ENCODE results near the gene PRKCH. TPM values are rescaled to one million over a fixed set of nuclear protein-coding genes. Genes with fewer than 3 reads are reported as not detected.

Gene PRKCH
- total and polyA plus RNA-seq, 2 donors from 2014 or later, result 8.3 to 47.0 TPM

DNA sequence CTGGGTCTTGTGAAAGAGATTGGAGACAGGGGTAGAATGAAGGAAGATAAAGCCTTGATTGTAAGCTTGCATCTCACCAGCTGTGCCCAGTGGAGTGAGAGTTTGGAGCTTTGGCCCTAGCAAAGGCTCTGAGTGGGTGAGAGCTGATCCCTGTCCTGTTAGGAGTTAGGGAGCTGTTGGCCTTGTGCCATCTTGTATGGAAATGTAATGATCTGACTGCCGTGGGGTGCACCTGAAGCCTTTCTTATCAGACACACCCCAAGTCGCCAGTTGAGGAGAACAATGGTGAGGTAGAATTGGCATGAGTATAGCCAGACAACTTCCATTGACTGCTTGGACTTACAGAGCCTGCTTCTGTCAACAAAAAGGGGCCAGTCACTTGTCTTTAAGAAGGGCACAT is 130.1 kb downstream of the PRKCH start:
- TF ChIP-seq CTCF (IDR thresholded peaks at IDR 0.05; ENCODE audit: borderline replicate concordance, extremely low read depth, insufficient read depth), result no peak
- Histone ChIP-seq H3K4me1 (ENCODE audit: control insufficient read depth in 2 of 3, insufficient read depth in 2 of 3, low read depth in 1 of 3, low read length in 3 of 3) (no peaks in the 10 kb centered on the region), H3K4me3 (ENCODE audit: low read length in 3 of 3) (no peak overlapping the region), H3K27ac (ENCODE audit: low read depth in 2 of 2, low read length in 2 of 2) (no peak overlapping the region), H3K9me3 (ENCODE audit: control insufficient read depth in 2 of 3, insufficient read depth in 1 of 3, low read length in 3 of 3) (no peaks in the 10 kb centered on the region), H3K36me3 (ENCODE audit: control insufficient read depth in 2 of 3, insufficient read depth in 3 of 3, low read length in 3 of 3) (no peaks in the 10 kb centered on the region), H3K9ac (ENCODE audit: low read length in 3 of 3) (no peak overlapping the region), H3K27me3 (ENCODE audit: control insufficient read depth, insufficient read depth, low read length) (no peaks in the 10 kb centered on the region)
- DNase-seq, result no peak
- intact Hi-C loops (cut with DNase I), result loop anchor here (5.0 to 10.0 kb wide), 3 partner anchors 157 to 673 kb away; no protein-coding TSS in a partner anchor
- no peak for FAIRE-seq

DNA sequence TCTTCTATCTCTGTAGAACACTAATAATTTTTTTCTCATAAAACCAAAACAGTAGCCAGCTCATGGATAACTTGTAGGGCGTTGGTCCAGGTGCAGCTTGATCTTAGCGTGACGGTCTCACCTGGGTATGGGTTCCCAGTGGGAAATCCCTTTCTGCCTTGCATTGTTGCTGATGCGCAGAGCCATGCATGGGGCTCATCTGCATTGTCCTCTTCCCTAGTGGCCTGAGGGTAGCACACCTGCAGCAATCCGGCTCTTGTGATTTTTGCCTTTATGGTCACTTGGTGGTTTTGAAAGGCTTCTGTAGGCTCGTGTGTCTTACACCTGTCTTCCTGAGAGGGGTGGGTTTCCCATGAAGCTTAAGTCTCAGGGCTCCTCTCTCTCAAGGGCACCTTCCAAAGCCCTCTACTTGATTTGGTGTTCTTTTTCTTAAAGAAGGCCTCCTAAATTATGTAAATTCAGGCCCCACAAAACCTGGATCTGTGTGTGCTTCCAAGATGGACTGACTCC is 130.6 kb downstream of the PRKCH start:
- no peak overlapping the region for H3K9ac ChIP-seq (ENCODE audit: low read length in 3 of 3)
- peaks cover 0 to 2% (median 0%) of the 10 kb centered on the region in 3 donors for H3K4me1 ChIP-seq (ENCODE audit: control insufficient read depth in 2 of 3, insufficient read depth in 2 of 3, low read depth in 1 of 3, low read length in 3 of 3)
- H3K9me3 ChIP-seq (ENCODE audit: control insufficient read depth in 2 of 3, insufficient read depth in 1 of 3, low read length in 3 of 3), result no peaks in the 10 kb centered on the region
- H3K36me3 ChIP-seq (ENCODE audit: control insufficient read depth in 2 of 3, insufficient read depth in 3 of 3, low read length in 3 of 3), result no peaks in the 10 kb centered on the region
- H3K4me3 ChIP-seq (ENCODE audit: low read length in 3 of 3), result no peak overlapping the region
- no peak overlapping the region for H3K27ac ChIP-seq (ENCODE audit: low read depth in 2 of 2, low read length in 2 of 2)
- intact Hi-C loops (cut with DNase I), result loop anchor here (5.0 to 10.0 kb wide), 3 partner anchors 157 to 673 kb away; no protein-coding TSS in a partner anchor
- no peaks in the 10 kb centered on the region for H3K27me3 ChIP-seq (ENCODE audit: control insufficient read depth, insufficient read depth, low read length)
- DNase-seq (no peak), FAIRE-seq (no peak)
- TF ChIP-seq CTCF (IDR thresholded peaks at IDR 0.05; ENCODE audit: borderline replicate concordance, extremely low read depth, insufficient read depth), result no peak

- no peak for FAIRE-seq
- H3K36me3 ChIP-seq (ENCODE audit: control insufficient read depth in 2 of 3, insufficient read depth in 3 of 3, low read length in 3 of 3), result no peaks in the 10 kb centered on the region
- H3K9me3 ChIP-seq (ENCODE audit: control insufficient read depth in 2 of 3, insufficient read depth in 1 of 3, low read length in 3 of 3), result no peaks in the 10 kb centered on the region
Observed at GRCh38 chr14:61452452-61452851, 131.1 kb downstream of the PRKCH start.

More at GRCh38 chr14:61452452-61452851, 131.1 kb downstream of the PRKCH start:
- H3K4me3 ChIP-seq (ENCODE audit: low read length in 3 of 3), result no peak overlapping the region
- intact Hi-C loops (cut with DNase I), result loop anchor here (5.0 to 10.0 kb wide), 3 partner anchors 158 to 672 kb away; no protein-coding TSS in a partner anchor
- H3K27me3 ChIP-seq (ENCODE audit: control insufficient read depth, insufficient read depth, low read length), result no peaks in the 10 kb centered on the region
- no peak overlapping the region for H3K9ac ChIP-seq (ENCODE audit: low read length in 3 of 3)
- H3K4me1 ChIP-seq (ENCODE audit: control insufficient read depth in 2 of 3, insufficient read depth in 2 of 3, low read depth in 1 of 3, low read length in 3 of 3), result peaks cover 0 to 2% (median 0%) of the 10 kb centered on the region in 3 donors
- DNase-seq, result no peak
- H3K27ac ChIP-seq (ENCODE audit: low read depth in 2 of 2, low read length in 2 of 2), result no peak overlapping the region
- no peak for TF ChIP-seq CTCF (IDR thresholded peaks at IDR 0.05; ENCODE audit: borderline replicate concordance, extremely low read depth, insufficient read depth)

Data from kidney (tissue), 14 donors.